ENCODE data around the gene GALNT9.

The GALNT9 gene

GRCh38 chr12:132314035-132314434 is 15.4 kb downstream of the GALNT9 start:
- no peak overlapping the region for H3K27ac ChIP-seq (ENCODE audit: low read length, poor library complexity, severe bottlenecking)
- H4K91ac ChIP-seq (ENCODE audit: low read length), result no peak overlapping the region
- no peak overlapping the region for H2BK5ac ChIP-seq (ENCODE audit: low read depth, low read length, poor library complexity, severe bottlenecking)
- H3K9me3 ChIP-seq (ENCODE audit: control insufficient read depth, low read length), result peaks cover 20% of the 10 kb centered on the region
- no peaks in the 10 kb centered on the region for H3K4me1 ChIP-seq (ENCODE audit: control insufficient read depth, insufficient read depth, low read depth, low read length)
- H3K14ac ChIP-seq (ENCODE audit: low read length in 2 of 2), result no peak overlapping the region
- H3K18ac ChIP-seq (ENCODE audit: low read depth in 1 of 2, low read length in 2 of 2), result no peak overlapping the region
- no peak overlapping the region for H3K23ac ChIP-seq (ENCODE audit: low read length in 2 of 2)
- peaks cover 0 to 60% of the 10 kb centered on the region in 2 experiments for H3K27me3 ChIP-seq (ENCODE audit: control insufficient read depth in 1 of 2, insufficient read depth in 1 of 2, low read length in 2 of 2)
- no peak overlapping the region for H3K4me3 ChIP-seq (ENCODE audit: insufficient read depth in 1 of 2, low read depth in 1 of 2, low read length in 2 of 2)
- no peaks in the 10 kb centered on the region for H3K79me1 ChIP-seq (replicated peaks; ENCODE audit: low read length, poor library complexity, severe bottlenecking)
- H2AFZ ChIP-seq (ENCODE audit: low read depth, low read length), result no peak overlapping the region
- H4K8ac ChIP-seq (ENCODE audit: low read length), result no peak overlapping the region
- no peak overlapping the region for H2BK12ac ChIP-seq (ENCODE audit: low read length in 2 of 2)
- no peak overlapping the region for H3K4ac ChIP-seq (ENCODE audit: low read depth in 1 of 2, low read length in 2 of 2)
- H2BK120ac ChIP-seq (ENCODE audit: low read depth, low read length), result no peak overlapping the region
- H3K4me2 ChIP-seq (ENCODE audit: low read length, poor library complexity, severe bottlenecking), result no peak overlapping the region
- H2AK5ac ChIP-seq (ENCODE audit: low read length, severe bottlenecking), result no peak overlapping the region
- no peaks in the 10 kb centered on the region for H3K36me3 ChIP-seq (ENCODE audit: control insufficient read depth in 1 of 2, insufficient read depth in 2 of 2, low read depth in 1 of 2, low read length in 2 of 2)
- H3K9ac ChIP-seq (ENCODE audit: low read length), result no peak overlapping the region
- WGBS, result 80% methylated on average over 2 of the region's 2 CpGs
- no peak overlapping the region for H2BK15ac ChIP-seq (ENCODE audit: low read depth, poor library complexity, severe bottlenecking)
- no peak for DNase-seq

GRCh38 chr12:132313182-132313581 is 16.2 kb downstream of the GALNT9 start:
- Histone ChIP-seq H2BK12ac (ENCODE audit: low read length in 2 of 2) (no peak overlapping the region), H3K27ac (ENCODE audit: low read length, poor library complexity, severe bottlenecking) (no peak overlapping the region)

GRCh38 chr12:132312516-132312915 is 16.9 kb downstream of the GALNT9 start:
- H3K4me2 ChIP-seq (ENCODE audit: low read length, poor library complexity, severe bottlenecking), result no peak overlapping the region
- H3K79me1 ChIP-seq (replicated peaks; ENCODE audit: low read length, poor library complexity, severe bottlenecking), result no peaks in the 10 kb centered on the region
- H4K8ac ChIP-seq (ENCODE audit: low read length), result no peak overlapping the region
- no peak overlapping the region for H3K9ac ChIP-seq (ENCODE audit: low read length)
- H2BK15ac ChIP-seq (ENCODE audit: low read depth, poor library complexity, severe bottlenecking), result no peak overlapping the region
- peaks cover 20% of the 10 kb centered on the region for H3K9me3 ChIP-seq (ENCODE audit: control insufficient read depth, low read length)
- H3K36me3 ChIP-seq (ENCODE audit: control insufficient read depth in 1 of 2, insufficient read depth in 2 of 2, low read depth in 1 of 2, low read length in 2 of 2), result no peaks in the 10 kb centered on the region
- H3K27ac ChIP-seq (ENCODE audit: low read length, poor library complexity, severe bottlenecking), result no peak overlapping the region
- no peak overlapping the region for H4K91ac ChIP-seq (ENCODE audit: low read length)
- H2AK5ac ChIP-seq (ENCODE audit: low read length, severe bottlenecking), result no peak overlapping the region
- no peak overlapping the region for H3K14ac ChIP-seq (ENCODE audit: low read length in 2 of 2)
- DNase-seq, result no peak
- no peak overlapping the region for H2BK120ac ChIP-seq (ENCODE audit: low read depth, low read length)
- no peak overlapping the region for H2BK12ac ChIP-seq (ENCODE audit: low read length in 2 of 2)
- no peak overlapping the region for H2AFZ ChIP-seq (ENCODE audit: low read depth, low read length)
- H3K4ac ChIP-seq (ENCODE audit: low read depth in 1 of 2, low read length in 2 of 2), result no peak overlapping the region
- H2BK5ac ChIP-seq (ENCODE audit: low read depth, low read length, poor library complexity, severe bottlenecking), result no peak overlapping the region
- H3K4me1 ChIP-seq (ENCODE audit: control insufficient read depth, insufficient read depth, low read depth, low read length), result no peaks in the 10 kb centered on the region
- WGBS, result 68% methylated on average over 6 of the region's 6 CpGs
- no peak overlapping the region for H3K4me3 ChIP-seq (ENCODE audit: insufficient read depth in 1 of 2, low read depth in 1 of 2, low read length in 2 of 2)
- no peak overlapping the region for H3K23ac ChIP-seq (ENCODE audit: low read length in 2 of 2)
- peaks cover 0 to 49% of the 10 kb centered on the region in 2 experiments for H3K27me3 ChIP-seq (ENCODE audit: control insufficient read depth in 1 of 2, insufficient read depth in 1 of 2, low read length in 2 of 2)
- H3K18ac ChIP-seq (ENCODE audit: low read depth in 1 of 2, low read length in 2 of 2), result no peak overlapping the region

More at GRCh38 chr12:132313182-132313581, 16.2 kb downstream of the GALNT9 start:
- H2BK15ac ChIP-seq (ENCODE audit: low read depth, poor library complexity, severe bottlenecking), result no peak overlapping the region
- H3K4ac ChIP-seq (ENCODE audit: low read depth in 1 of 2, low read length in 2 of 2), result no peak overlapping the region
- no peak overlapping the region for H3K4me3 ChIP-seq (ENCODE audit: insufficient read depth in 1 of 2, low read depth in 1 of 2, low read length in 2 of 2)
- no peak overlapping the region for H2AK5ac ChIP-seq (ENCODE audit: low read length, severe bottlenecking)
- H3K23ac ChIP-seq (ENCODE audit: low read length in 2 of 2), result no peak overlapping the region
- WGBS, result 71% methylated on average over 1 of the region's 1 CpG
- H3K9me3 ChIP-seq (ENCODE audit: control insufficient read depth, low read length), result peaks cover 20% of the 10 kb centered on the region
- no peak overlapping the region for H3K18ac ChIP-seq (ENCODE audit: low read depth in 1 of 2, low read length in 2 of 2)
- no peaks in the 10 kb centered on the region for H3K4me1 ChIP-seq (ENCODE audit: control insufficient read depth, insufficient read depth, low read depth, low read length)
- H4K91ac ChIP-seq (ENCODE audit: low read length), result no peak overlapping the region
- H3K4me2 ChIP-seq (ENCODE audit: low read length, poor library complexity, severe bottlenecking), result no peak overlapping the region
- H2AFZ ChIP-seq (ENCODE audit: low read depth, low read length), result no peak overlapping the region
- no peak overlapping the region for H4K8ac ChIP-seq (ENCODE audit: low read length)
- H3K79me1 ChIP-seq (replicated peaks; ENCODE audit: low read length, poor library complexity, severe bottlenecking), result no peaks in the 10 kb centered on the region
- H3K9ac ChIP-seq (ENCODE audit: low read length), result no peak overlapping the region
- H3K36me3 ChIP-seq (ENCODE audit: control insufficient read depth in 1 of 2, insufficient read depth in 2 of 2, low read depth in 1 of 2, low read length in 2 of 2), result no peaks in the 10 kb centered on the region
- H3K27me3 ChIP-seq (ENCODE audit: control insufficient read depth in 1 of 2, insufficient read depth in 1 of 2, low read length in 2 of 2), result peaks cover 0 to 52% of the 10 kb centered on the region in 2 experiments
- H3K14ac ChIP-seq (ENCODE audit: low read length in 2 of 2), result no peak overlapping the region
- no peak overlapping the region for H2BK120ac ChIP-seq (ENCODE audit: low read depth, low read length)
- DNase-seq, result no peak
- H2BK5ac ChIP-seq (ENCODE audit: low read depth, low read length, poor library complexity, severe bottlenecking), result no peak overlapping the region

- Histone ChIP-seq H3K4ac (ENCODE audit: low read depth in 1 of 2, low read length in 2 of 2) (no peak overlapping the region), H3K27ac (ENCODE audit: low read length, poor library complexity, severe bottlenecking) (no peak overlapping the region)
- WGBS, result 77% methylated on average over 12 of the region's 17 CpGs
These were observed 18.0 kb downstream of the GALNT9 start for GRCh38 chr12:132311201-132311915.

More at GRCh38 chr12:132311201-132311915, 18.0 kb downstream of the GALNT9 start:
- Histone ChIP-seq H3K27me3 (ENCODE audit: control insufficient read depth in 1 of 2, insufficient read depth in 1 of 2, low read length in 2 of 2) (peaks cover 0 to 41% of the 10 kb centered on the region in 2 experiments), H4K8ac (ENCODE audit: low read length) (no peak overlapping the region), H2AFZ (ENCODE audit: low read depth, low read length) (no peak overlapping the region), H3K4me3 (ENCODE audit: insufficient read depth in 1 of 2, low read depth in 1 of 2, low read length in 2 of 2) (peak overlapping the region in 1 of 2 experiments; percentile 11), H2BK5ac (ENCODE audit: low read depth, low read length, poor library complexity, severe bottlenecking) (no peak overlapping the region), H3K4me2 (ENCODE audit: low read length, poor library complexity, severe bottlenecking) (no peak overlapping the region), H3K9ac (ENCODE audit: low read length) (no peak overlapping the region), H3K9me3 (ENCODE audit: control insufficient read depth, low read length) (peaks cover 20% of the 10 kb centered on the region), H2BK120ac (ENCODE audit: low read depth, low read length) (no peak overlapping the region), H4K91ac (ENCODE audit: low read length) (no peak overlapping the region), H2AK5ac (ENCODE audit: low read length, severe bottlenecking) (no peak overlapping the region), H3K14ac (ENCODE audit: low read length in 2 of 2) (no peak overlapping the region), H2BK15ac (ENCODE audit: low read depth, poor library complexity, severe bottlenecking) (no peak overlapping the region), H2BK12ac (ENCODE audit: low read length in 2 of 2) (no peak overlapping the region), H3K36me3 (ENCODE audit: control insufficient read depth in 1 of 2, insufficient read depth in 2 of 2, low read depth in 1 of 2, low read length in 2 of 2) (no peaks in the 10 kb centered on the region), H3K18ac (ENCODE audit: low read depth in 1 of 2, low read length in 2 of 2) (no peak overlapping the region), H3K4me1 (ENCODE audit: control insufficient read depth, insufficient read depth, low read depth, low read length) (no peaks in the 10 kb centered on the region), H3K23ac (ENCODE audit: low read length in 2 of 2) (no peak overlapping the region), H3K79me1 (replicated peaks; ENCODE audit: low read length, poor library complexity, severe bottlenecking) (no peaks in the 10 kb centered on the region)
- no peak for DNase-seq
